Endodermal cell (in vitro differentiated cells): ENCODE measurements around the gene DLG1. TPM values are rescaled to one million over a fixed set of nuclear protein-coding genes. Genes with fewer than 3 reads are reported as not detected.

ENCODE experiments used
- DNase-seq: peaks from one replicate; pipeline ENCODE4 v3.0.0-alpha.2; 2017
- H3K27ac ChIP-seq: 2 replicates; pipeline ENCODE4 v1.5.1; 2013; ENCODE audit warnings: mild to moderate bottlenecking, low read depth, low read length, moderate library complexity
- H3K27me3 ChIP-seq: 2 replicates; pipeline ENCODE4 v1.6.1; 2013; ENCODE audit warnings: mild to moderate bottlenecking, low read length, moderate library complexity; ENCODE audit not compliant: insufficient read depth, control insufficient read depth, poor library complexity, severe bottlenecking
- H3K36me3 ChIP-seq: 2 replicates; pipeline ENCODE4 v1.7.0; 2013; ENCODE audit warnings: mild to moderate bottlenecking, low read length, moderate library complexity; ENCODE audit not compliant: control insufficient read depth, insufficient read depth
- H3K4me1 ChIP-seq: one replicate; pipeline ENCODE4 v1.7.0; 2013; ENCODE audit warnings: low read length; ENCODE audit not compliant: control insufficient read depth, insufficient read depth
- H3K4me3 ChIP-seq: 2 replicates; pipeline ENCODE4 v1.5.1; 2013; ENCODE audit warnings: mild to moderate bottlenecking, low read length, moderate library complexity
- H3K9ac ChIP-seq: 2 replicates; pipeline ENCODE4 v1.6.1; 2013; ENCODE audit warnings: mild to moderate bottlenecking, low read length, moderate library complexity; ENCODE audit not compliant: poor library complexity, severe bottlenecking; ENCODE audit errors: extremely low read depth
- H3K9me3 ChIP-seq: 2 replicates; pipeline ENCODE4 v1.6.1; 2013; ENCODE audit warnings: mild to moderate bottlenecking, low read length, moderate library complexity; ENCODE audit not compliant: control insufficient read depth
- H3K27ac Mint-ChIP-seq: 2 replicates; pipeline ENCODE4 v1.8.0; 2020; ENCODE audit warnings: mixed read lengths
- H3K27me3 Mint-ChIP-seq: 2 replicates; pipeline ENCODE4 v1.8.0; 2021; ENCODE audit warnings: mild to moderate bottlenecking, mixed read lengths; ENCODE audit not compliant: insufficient read depth
- H3K36me3 Mint-ChIP-seq: 2 replicates; pipeline ENCODE4 v1.8.0; 2020; ENCODE audit warnings: low read depth, mixed read lengths
- H3K4me1 Mint-ChIP-seq: 2 replicates; pipeline ENCODE4 v1.8.0; 2020; ENCODE audit warnings: mixed read lengths
- H3K4me3 Mint-ChIP-seq: 2 replicates; pipeline ENCODE4 v1.8.0; 2020; ENCODE audit warnings: mild to moderate bottlenecking, moderate library complexity, mixed read lengths
- H3K9me3 Mint-ChIP-seq: 2 replicates; pipeline ENCODE4 v1.8.0; 2020; ENCODE audit warnings: mild to moderate bottlenecking, mixed read lengths
- CTCF ChIP-seq: fragments of 200-600 bp; sonication (generic); conservative IDR thresholded peaks from 2 replicates; pipeline ENCODE4 v1.5.0; 2021; ENCODE audit warnings: antibody characterized with exemption, mild to moderate bottlenecking
- WGBS, 2 experiments: methylation state at CpG; one replicate each; pipeline versions ENCODE4 v1.1.5 to v1.1.7; 2013; ENCODE audit warnings: missing lambda C conversion rate in 2 of 2, mixed read lengths in 1 of 2; ENCODE audit not compliant: insufficient coverage in 1 of 2, insufficient read length in 1 of 2; 5-methylcytosine and 5-hydroxymethylcytosine counted together
- total RNA-seq, 2 donors: library from RNA; stranded (reverse); fragmentation: NEBNext Ultra II Directional in 1 of 2; extraction: Animal tissue kit (Norgen Biotek cat#: 25700) in 1 of 2; gene quantifications; 2 replicates in 1 of 2; 3 replicates in 1 of 2; pipeline ENCODE4 v1.2.1, GENCODE V29; 2021

The DLG1 gene
- total RNA-seq, 2 donors from 2014 or later = 78.7 to 96.9 TPM

- Mint-ChIP-seq H3K36me3 (peaks cover 10% of the 10 kb centered on the region), H3K27me3 (peaks cover 28% of the 10 kb centered on the region), H3K9me3 (no peaks in the 10 kb centered on the region), H3K4me3 (no peak overlapping the region), H3K4me1 (peaks cover 22% of the 10 kb centered on the region), H3K27ac (no peak overlapping the region)
- DNase-seq = no peak
- peaks cover 18% of the 10 kb centered on the region for H3K27me3 ChIP-seq
- H3K4me1 ChIP-seq = no peaks in the 10 kb centered on the region
- H3K9ac ChIP-seq = no peak overlapping the region
- H3K9me3 ChIP-seq = no peaks in the 10 kb centered on the region
- no peak for TF ChIP-seq CTCF
- H3K36me3 ChIP-seq = no peaks in the 10 kb centered on the region
- no peak overlapping the region for H3K27ac ChIP-seq
- no peak overlapping the region for H3K4me3 ChIP-seq
- WGBS, 2 experiments = 92 to 96% methylated on average over 7 to 11 of the region's 11 CpGs
Measured at GRCh38 chr3:197006446-197006845, 292.0 kb downstream of the DLG1 start.

- Histone ChIP-seq H3K4me3 (peak overlapping the region; percentile 71), H3K4me1 (no peaks in the 10 kb centered on the region), H3K9ac (peak overlapping the region; percentile 44), H3K36me3 (no peaks in the 10 kb centered on the region), H3K27me3 (peaks cover 18% of the 10 kb centered on the region), H3K27ac (no peak overlapping the region), H3K9me3 (no peaks in the 10 kb centered on the region)
- 23 to 28% methylated on average over 26 to 57 of the region's 61 CpGs for WGBS, 2 experiments
- Mint-ChIP-seq H3K4me3 (peak overlapping the region; percentile 66), H3K36me3 (peaks cover 10% of the 10 kb centered on the region), H3K27ac (peak overlapping the region; percentile 83), H3K27me3 (peaks cover 32% of the 10 kb centered on the region), H3K9me3 (no peaks in the 10 kb centered on the region), H3K4me1 (peaks cover 22% of the 10 kb centered on the region)
- TF ChIP-seq CTCF = no peak
- DNase-seq = peak; percentile 78
Measured at GRCh38 chr3:197003461-197004385, 294.7 kb downstream of the DLG1 start.

- peaks cover 32% of the 10 kb centered on the region for H3K27me3 Mint-ChIP-seq
- Histone ChIP-seq H3K27ac (no peak overlapping the region), H3K27me3 (peaks cover 18% of the 10 kb centered on the region), H3K4me3 (no peak overlapping the region), H3K36me3 (no peaks in the 10 kb centered on the region), H3K4me1 (no peaks in the 10 kb centered on the region), H3K9ac (no peak overlapping the region), H3K9me3 (no peaks in the 10 kb centered on the region)
- peak; percentile 83 for TF ChIP-seq CTCF
- peaks cover 15% of the 10 kb centered on the region for H3K4me1 Mint-ChIP-seq
- peak overlapping the region; percentile 66 for H3K4me3 Mint-ChIP-seq
- 2 to 11% methylated on average over 13 to 112 of the region's 113 CpGs for whole genome bisulfite sequencing, 2 experiments
- DNase-seq = peak; percentile 87
- H3K9me3 Mint-ChIP-seq = no peaks in the 10 kb centered on the region
- no peak overlapping the region for H3K27ac Mint-ChIP-seq
- peaks cover 10% of the 10 kb centered on the region for H3K36me3 Mint-ChIP-seq
Measured at GRCh38 chr3:197002701-197003454, 295.5 kb downstream of the DLG1 start.
